ENCODE results near the gene BBS10.
A peak's percentile ranks its signal among the peaks of the same experiment; 100 is the strongest.

BBS10 gene

GRCh38 chr12:76313299-76313698 lies 34.9 kb downstream of the BBS10 start:
- DNase-seq = peak; percentile 19 to 58
- H3K18ac ChIP-seq (ENCODE audit: low read length) = no peak overlapping the region
- H4K12ac ChIP-seq (ENCODE audit: low read depth, low read length) = no peak overlapping the region
- no peak overlapping the region for H2BK5ac ChIP-seq (ENCODE audit: low read depth, low read length, poor library complexity)
- H3K36me3 ChIP-seq (ENCODE audit: control insufficient read depth in 1 of 2, insufficient read depth in 2 of 2, low read length in 2 of 2) = no peaks in the 10 kb centered on the region
- no peaks in the 10 kb centered on the region for H3K79me2 ChIP-seq (ENCODE audit: control insufficient read depth, insufficient read depth, low read length, poor library complexity)
- H2BK12ac ChIP-seq (ENCODE audit: low read length) = peak overlapping the region; percentile 30
- no peaks in the 10 kb centered on the region for H3K79me1 ChIP-seq (ENCODE audit: low read length)
- H3K14ac ChIP-seq (ENCODE audit: low read length) = peak overlapping the region; percentile 61
- H3K4ac ChIP-seq (ENCODE audit: low read depth, low read length) = no peak overlapping the region
- no CpG with 5 or more reads among the region's 9 CpGs for WGBS (ENCODE audit: extremely low coverage, insufficient coverage, insufficient read length)
- H2AFZ ChIP-seq (ENCODE audit: insufficient read depth, low read length, poor library complexity) = no peak overlapping the region
- H4K8ac ChIP-seq (ENCODE audit: low read depth, low read length) = peak overlapping the region; percentile 27
- H4K91ac ChIP-seq (ENCODE audit: low read depth, low read length) = peak overlapping the region; percentile 6
- H3K4me1 ChIP-seq (ENCODE audit: control insufficient read depth in 1 of 2, insufficient read depth in 2 of 2, low read length in 2 of 2) = peaks cover 4% of the 10 kb centered on the region in 2 experiments
- no peak overlapping the region for H3K23ac ChIP-seq (ENCODE audit: low read length)
- H2BK120ac ChIP-seq (ENCODE audit: insufficient read depth, low read length, poor library complexity) = peak overlapping the region; percentile 50
- peak overlapping the region; percentile 66 for H3K9ac ChIP-seq (ENCODE audit: low read length)
- H3K27me3 ChIP-seq (ENCODE audit: insufficient read depth, low read length) = no peaks in the 10 kb centered on the region
- H3K27ac ChIP-seq (ENCODE audit: low read depth, low read length) = no peak overlapping the region
- H2AK5ac ChIP-seq (ENCODE audit: low read length) = no peak overlapping the region
- no peak overlapping the region for H3K4me3 ChIP-seq (ENCODE audit: low read depth, low read length)
- no peak overlapping the region for H3K4me2 ChIP-seq (ENCODE audit: low read length)
- H3K9me3 ChIP-seq (ENCODE audit: insufficient read depth, low read depth, low read length) = no peaks in the 10 kb centered on the region

- H3K79me1 ChIP-seq (ENCODE audit: low read length) = no peaks in the 10 kb centered on the region
- no peaks in the 10 kb centered on the region for H3K27me3 ChIP-seq (ENCODE audit: insufficient read depth, low read length)
- no CpG with 5 or more reads among the region's 7 CpGs for WGBS (ENCODE audit: extremely low coverage, insufficient coverage, insufficient read length)
- no peak overlapping the region for H3K4ac ChIP-seq (ENCODE audit: low read depth, low read length)
- H3K4me2 ChIP-seq (ENCODE audit: low read length) = no peak overlapping the region
- no peak overlapping the region for H3K9ac ChIP-seq (ENCODE audit: low read length)
- H2AK5ac ChIP-seq (ENCODE audit: low read length) = no peak overlapping the region
- no peak overlapping the region for H3K23ac ChIP-seq (ENCODE audit: low read length)
- no peak overlapping the region for H2AFZ ChIP-seq (ENCODE audit: insufficient read depth, low read length, poor library complexity)
- H3K27ac ChIP-seq (ENCODE audit: low read depth, low read length) = no peak overlapping the region
- H2BK12ac ChIP-seq (ENCODE audit: low read length) = no peak overlapping the region
- no peak overlapping the region for H3K4me3 ChIP-seq (ENCODE audit: low read depth, low read length)
- no peak overlapping the region for H4K8ac ChIP-seq (ENCODE audit: low read depth, low read length)
- H4K12ac ChIP-seq (ENCODE audit: low read depth, low read length) = no peak overlapping the region
- no peaks in the 10 kb centered on the region for H3K9me3 ChIP-seq (ENCODE audit: insufficient read depth, low read depth, low read length)
- no peak overlapping the region for H3K18ac ChIP-seq (ENCODE audit: low read length)
- H2BK120ac ChIP-seq (ENCODE audit: insufficient read depth, low read length, poor library complexity) = no peak overlapping the region
- no peak overlapping the region for H2BK5ac ChIP-seq (ENCODE audit: low read depth, low read length, poor library complexity)
- no peaks in the 10 kb centered on the region for H3K36me3 ChIP-seq (ENCODE audit: control insufficient read depth in 1 of 2, insufficient read depth in 2 of 2, low read length in 2 of 2)
- peaks cover 4% of the 10 kb centered on the region in 2 experiments for H3K4me1 ChIP-seq (ENCODE audit: control insufficient read depth in 1 of 2, insufficient read depth in 2 of 2, low read length in 2 of 2)
- no peak overlapping the region for H4K91ac ChIP-seq (ENCODE audit: low read depth, low read length)
- no peak for DNase-seq
- H3K14ac ChIP-seq (ENCODE audit: low read length) = no peak overlapping the region
- no peaks in the 10 kb centered on the region for H3K79me2 ChIP-seq (ENCODE audit: control insufficient read depth, insufficient read depth, low read length, poor library complexity)
Measured at GRCh38 chr12:76312315-76312714, 35.9 kb downstream of the BBS10 start.

GRCh38 chr12:76311796-76312195 lies 36.4 kb downstream of the BBS10 start:
- H3K27ac ChIP-seq (ENCODE audit: low read depth, low read length) = no peak overlapping the region
- no CpG with 5 or more reads among the region's 3 CpGs for WGBS (ENCODE audit: extremely low coverage, insufficient coverage, insufficient read length)
- peaks cover 4% of the 10 kb centered on the region in 2 experiments for H3K4me1 ChIP-seq (ENCODE audit: control insufficient read depth in 1 of 2, insufficient read depth in 2 of 2, low read length in 2 of 2)
- no peak overlapping the region for H3K18ac ChIP-seq (ENCODE audit: low read length)
- no peaks in the 10 kb centered on the region for H3K79me1 ChIP-seq (ENCODE audit: low read length)
- H3K4me2 ChIP-seq (ENCODE audit: low read length) = no peak overlapping the region
- H3K27me3 ChIP-seq (ENCODE audit: insufficient read depth, low read length) = no peaks in the 10 kb centered on the region
- no peak overlapping the region for H4K12ac ChIP-seq (ENCODE audit: low read depth, low read length)
- no peak overlapping the region for H2AK5ac ChIP-seq (ENCODE audit: low read length)
- no peak overlapping the region for H3K4me3 ChIP-seq (ENCODE audit: low read depth, low read length)
- no peak overlapping the region for H2BK12ac ChIP-seq (ENCODE audit: low read length)
- no peak overlapping the region for H4K91ac ChIP-seq (ENCODE audit: low read depth, low read length)
- H3K9me3 ChIP-seq (ENCODE audit: insufficient read depth, low read depth, low read length) = no peaks in the 10 kb centered on the region
- no peak overlapping the region for H2BK5ac ChIP-seq (ENCODE audit: low read depth, low read length, poor library complexity)
- H4K8ac ChIP-seq (ENCODE audit: low read depth, low read length) = no peak overlapping the region
- no peak overlapping the region for H3K9ac ChIP-seq (ENCODE audit: low read length)
- no peak overlapping the region for H3K4ac ChIP-seq (ENCODE audit: low read depth, low read length)
- H3K23ac ChIP-seq (ENCODE audit: low read length) = no peak overlapping the region
- no peak overlapping the region for H2BK120ac ChIP-seq (ENCODE audit: insufficient read depth, low read length, poor library complexity)
- no peak overlapping the region for H2AFZ ChIP-seq (ENCODE audit: insufficient read depth, low read length, poor library complexity)
- H3K14ac ChIP-seq (ENCODE audit: low read length) = no peak overlapping the region
- DNase-seq = no peak
- H3K79me2 ChIP-seq (ENCODE audit: control insufficient read depth, insufficient read depth, low read length, poor library complexity) = no peaks in the 10 kb centered on the region
- no peaks in the 10 kb centered on the region for H3K36me3 ChIP-seq (ENCODE audit: control insufficient read depth in 1 of 2, insufficient read depth in 2 of 2, low read length in 2 of 2)

GRCh38 chr12:76310110-76310509 lies 38.1 kb downstream of the BBS10 start:
- Histone ChIP-seq H3K79me2 (ENCODE audit: control insufficient read depth, insufficient read depth, low read length, poor library complexity) (no peaks in the 10 kb centered on the region), H4K91ac (ENCODE audit: low read depth, low read length) (no peak overlapping the region), H3K27ac (ENCODE audit: low read depth, low read length) (no peak overlapping the region), H2AK5ac (ENCODE audit: low read length) (no peak overlapping the region), H4K12ac (ENCODE audit: low read depth, low read length) (no peak overlapping the region), H3K4me1 (ENCODE audit: control insufficient read depth in 1 of 2, insufficient read depth in 2 of 2, low read length in 2 of 2) (peaks cover 4% of the 10 kb centered on the region in 2 experiments), H3K4ac (ENCODE audit: low read depth, low read length) (no peak overlapping the region), H3K4me2 (ENCODE audit: low read length) (no peak overlapping the region), H3K14ac (ENCODE audit: low read length) (no peak overlapping the region), H2BK120ac (ENCODE audit: insufficient read depth, low read length, poor library complexity) (no peak overlapping the region), H4K8ac (ENCODE audit: low read depth, low read length) (no peak overlapping the region), H3K36me3 (ENCODE audit: control insufficient read depth in 1 of 2, insufficient read depth in 2 of 2, low read length in 2 of 2) (no peaks in the 10 kb centered on the region), H3K4me3 (ENCODE audit: low read depth, low read length) (no peak overlapping the region), H3K9ac (ENCODE audit: low read length) (no peak overlapping the region), H2AFZ (ENCODE audit: insufficient read depth, low read length, poor library complexity) (no peak overlapping the region), H3K9me3 (ENCODE audit: insufficient read depth, low read depth, low read length) (no peaks in the 10 kb centered on the region), H3K79me1 (ENCODE audit: low read length) (no peaks in the 10 kb centered on the region), H3K18ac (ENCODE audit: low read length) (no peak overlapping the region), H3K27me3 (ENCODE audit: insufficient read depth, low read length) (no peaks in the 10 kb centered on the region), H2BK12ac (ENCODE audit: low read length) (no peak overlapping the region), H2BK5ac (ENCODE audit: low read depth, low read length, poor library complexity) (no peak overlapping the region), H3K23ac (ENCODE audit: low read length) (no peak overlapping the region)
- DNase-seq = peak in 1 of 2 donors; percentile 62
